Measurements from ENCODE around the gene MAP3K9.
A peak's percentile ranks its signal among the peaks of the same experiment; 100 is the strongest.

Gene MAP3K9

DNA sequence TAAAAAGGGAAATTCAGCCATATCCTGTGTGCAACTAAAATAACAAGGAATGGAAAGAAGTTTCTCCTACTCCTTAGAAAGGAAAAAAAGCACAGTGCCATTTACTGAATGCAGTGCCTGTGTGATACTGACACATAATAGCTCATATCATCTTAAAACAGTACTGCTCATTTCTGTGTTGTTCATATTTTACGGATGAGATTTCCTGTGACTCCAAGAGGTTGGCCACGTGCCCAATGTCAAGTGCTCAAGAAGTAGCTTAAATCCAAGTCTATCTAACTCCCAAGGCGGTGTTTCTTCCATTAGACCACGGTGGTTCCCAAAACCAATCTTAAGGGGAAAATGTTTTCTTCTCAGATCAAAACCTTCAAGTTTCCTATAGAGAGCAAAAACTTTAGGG lies 20.0 kb downstream of the MAP3K9 start:
- TF ChIP-seq, protein P1, sequence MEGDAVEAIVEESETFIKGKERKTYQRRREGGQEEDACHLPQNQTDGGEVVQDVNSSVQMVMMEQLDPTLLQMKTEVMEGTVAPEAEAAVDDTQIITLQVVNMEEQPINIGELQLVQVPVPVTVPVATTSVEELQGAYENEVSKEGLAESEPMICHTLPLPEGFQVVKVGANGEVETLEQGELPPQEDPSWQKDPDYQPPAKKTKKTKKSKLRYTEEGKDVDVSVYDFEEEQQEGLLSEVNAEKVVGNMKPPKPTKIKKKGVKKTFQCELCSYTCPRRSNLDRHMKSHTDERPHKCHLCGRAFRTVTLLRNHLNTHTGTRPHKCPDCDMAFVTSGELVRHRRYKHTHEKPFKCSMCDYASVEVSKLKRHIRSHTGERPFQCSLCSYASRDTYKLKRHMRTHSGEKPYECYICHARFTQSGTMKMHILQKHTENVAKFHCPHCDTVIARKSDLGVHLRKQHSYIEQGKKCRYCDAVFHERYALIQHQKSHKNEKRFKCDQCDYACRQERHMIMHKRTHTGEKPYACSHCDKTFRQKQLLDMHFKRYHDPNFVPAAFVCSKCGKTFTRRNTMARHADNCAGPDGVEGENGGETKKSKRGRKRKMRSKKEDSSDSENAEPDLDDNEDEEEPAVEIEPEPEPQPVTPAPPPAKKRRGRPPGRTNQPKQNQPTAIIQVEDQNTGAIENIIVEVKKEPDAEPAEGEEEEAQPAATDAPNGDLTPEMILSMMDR (conservative IDR thresholded peaks at IDR 0.05; ENCODE audit: low read depth, low read length), result no peak
- H3K4me3 ChIP-seq (ENCODE audit: low read depth, low read length), result no peak overlapping the region
- DNase-seq (ENCODE audit: low read depth), result peak; percentile 80

DNA sequence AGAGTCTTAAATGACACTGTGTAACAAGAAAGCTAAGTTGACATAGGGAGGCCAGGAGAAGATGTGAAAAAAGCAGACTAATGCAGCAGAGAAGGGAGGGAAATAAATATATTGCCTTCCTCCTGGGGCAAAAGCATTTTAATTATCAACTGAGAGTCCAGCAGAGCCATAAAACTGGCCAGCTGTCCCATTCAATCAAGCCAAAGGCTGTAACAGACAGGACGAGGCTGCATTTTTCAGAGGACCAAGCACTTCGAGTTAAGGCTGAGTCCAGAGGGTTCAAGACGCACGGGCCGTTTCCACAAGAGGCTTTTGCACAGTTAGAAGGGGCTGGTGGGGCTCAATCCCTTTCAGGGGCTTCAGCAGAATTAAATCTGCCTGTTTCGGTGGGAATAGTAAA lies 20.4 kb downstream of the MAP3K9 start:
- TF ChIP-seq, protein P1 (conservative IDR thresholded peaks at IDR 0.05; ENCODE audit: low read depth, low read length), result no peak
- DNase-seq (ENCODE audit: low read depth), result no peak
- no peak overlapping the region for H3K4me3 ChIP-seq (ENCODE audit: low read depth, low read length)

DNA sequence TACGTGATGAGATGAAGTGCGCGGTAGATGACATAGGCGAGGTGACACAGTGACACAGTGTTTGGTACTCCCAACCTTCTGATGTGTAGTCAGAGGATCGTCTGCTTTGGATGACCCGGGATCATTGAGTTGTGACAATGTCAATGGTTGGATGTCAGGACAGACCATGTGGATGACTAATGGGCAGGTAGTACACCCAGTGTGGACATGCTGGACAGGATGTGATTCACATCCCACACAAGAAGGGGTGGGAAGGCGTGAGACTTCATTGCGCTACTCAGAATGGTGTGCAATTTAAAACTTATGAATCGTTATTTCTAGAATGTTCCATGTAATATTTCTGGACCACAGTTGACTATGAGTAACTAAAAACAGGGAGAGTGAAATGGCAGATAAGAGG lies 23.8 kb downstream of the MAP3K9 start:
- peak; percentile 24 for DNase-seq (ENCODE audit: low read depth)
- TF ChIP-seq, protein P1 (conservative IDR thresholded peaks at IDR 0.05; ENCODE audit: low read depth, low read length), result no peak

DNA sequence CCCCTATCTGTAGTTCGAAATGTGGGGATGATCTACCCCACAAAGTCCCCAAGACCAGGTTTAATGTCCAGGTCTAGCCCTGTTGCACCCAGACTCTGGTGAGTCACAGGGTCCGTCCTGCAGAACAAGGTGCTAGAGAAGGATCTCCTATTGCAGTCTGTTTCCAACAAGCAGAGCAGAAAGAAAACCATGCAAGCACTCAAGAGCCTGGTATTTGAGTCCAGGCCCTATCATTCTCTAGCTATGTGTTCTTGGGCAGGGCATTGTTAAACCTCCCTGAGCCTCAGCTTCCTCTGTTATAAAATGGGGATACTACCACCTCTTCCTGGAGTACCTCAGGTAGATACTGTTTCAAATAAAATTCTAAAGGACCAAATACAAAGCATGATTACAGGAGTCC lies 24.4 kb downstream of the MAP3K9 start:
- TF ChIP-seq, protein P1 (conservative IDR thresholded peaks at IDR 0.05; ENCODE audit: low read depth, low read length), result no peak
- no peak overlapping the region for H3K4me3 ChIP-seq (ENCODE audit: low read depth, low read length)
- no peak for DNase-seq (ENCODE audit: low read depth)

More for the DNA sequence above, 23.8 kb downstream of the MAP3K9 start:
- no peak overlapping the region for H3K4me3 ChIP-seq (ENCODE audit: low read depth, low read length)

DNA sequence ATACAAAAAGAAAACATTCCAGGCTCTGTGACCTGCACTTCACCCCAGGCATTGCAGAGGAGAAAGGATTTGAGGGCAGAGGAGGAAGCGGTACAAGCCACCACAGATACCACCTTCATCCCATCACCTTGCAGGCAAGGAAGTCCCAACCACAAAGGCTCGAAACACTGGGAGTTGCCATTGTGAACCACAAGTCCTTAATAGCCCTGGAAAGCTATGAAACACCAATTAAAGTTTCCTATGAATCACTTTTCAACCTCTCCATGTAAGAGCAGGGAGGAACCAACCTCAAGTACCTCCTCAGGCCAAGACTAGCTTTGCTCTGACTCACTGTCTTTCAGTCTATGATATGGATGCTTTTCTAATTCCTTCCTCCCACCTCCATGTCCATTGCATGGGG lies 27.0 kb downstream of the MAP3K9 start:
- DNase-seq (ENCODE audit: low read depth), result peak; percentile 67
- TF ChIP-seq, protein P1 (conservative IDR thresholded peaks at IDR 0.05; ENCODE audit: low read depth, low read length), result no peak
- no peak overlapping the region for H3K4me3 ChIP-seq (ENCODE audit: low read depth, low read length)

DNA sequence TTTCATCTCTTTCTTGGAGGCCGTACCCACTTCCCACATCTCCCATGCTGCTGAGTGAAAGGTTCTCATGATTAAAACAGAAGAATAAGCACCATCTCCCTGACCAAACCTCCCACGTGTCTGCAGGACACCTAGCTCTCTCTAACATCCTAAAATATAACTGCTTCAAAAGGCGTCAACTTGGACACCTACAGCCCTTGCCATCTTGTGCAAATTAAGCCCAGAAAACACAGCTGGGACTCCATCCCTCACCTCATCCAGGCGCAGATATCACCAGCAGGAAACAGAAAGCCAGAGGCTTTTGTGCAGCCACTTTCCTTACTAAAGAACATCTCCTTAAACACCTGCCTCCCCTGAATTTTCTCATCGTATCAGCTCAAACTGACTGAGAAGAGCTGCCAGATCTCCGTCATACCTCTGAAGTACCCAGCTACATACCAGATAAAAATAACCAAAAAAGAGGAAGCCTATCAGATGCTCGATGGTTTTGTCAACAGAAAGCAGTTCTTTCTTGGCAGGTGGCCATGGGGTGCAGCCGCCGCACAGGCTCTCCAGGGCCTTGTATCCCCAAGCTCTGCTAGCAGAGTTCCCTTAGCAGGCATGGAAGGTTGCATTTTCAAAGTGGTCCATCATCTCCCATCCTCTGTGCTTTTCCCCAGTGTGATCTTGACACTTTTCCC lies 28.8 kb downstream of the MAP3K9 start:
- TF ChIP-seq, protein P1 (conservative IDR thresholded peaks at IDR 0.05; ENCODE audit: low read depth, low read length), result no peak
- H3K4me3 ChIP-seq (ENCODE audit: low read depth, low read length), result no peak overlapping the region
- DNase-seq (ENCODE audit: low read depth), result no peak

DNA sequence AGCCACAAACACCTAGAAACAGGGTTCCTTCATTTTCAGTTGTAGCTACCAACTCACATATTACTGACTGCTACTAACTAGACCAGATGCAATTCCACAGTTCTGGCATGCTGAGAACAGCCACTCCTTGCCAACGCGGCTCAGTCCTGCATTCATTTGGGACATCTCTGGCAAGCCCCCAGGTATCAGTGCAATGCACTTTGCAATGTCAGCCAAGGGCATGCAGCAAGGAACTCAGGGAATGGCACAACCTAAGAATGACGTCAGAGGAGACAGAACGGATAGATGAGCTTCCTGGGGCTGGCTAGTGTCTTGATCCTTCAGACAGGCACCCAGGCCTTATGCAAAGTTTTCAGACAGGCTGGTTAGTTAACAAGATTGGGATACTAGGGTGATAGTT lies 29.6 kb downstream of the MAP3K9 start:
- DNase-seq (ENCODE audit: low read depth), result no peak
- TF ChIP-seq, protein P1 (conservative IDR thresholded peaks at IDR 0.05; ENCODE audit: low read depth, low read length), result no peak
- H3K4me3 ChIP-seq (ENCODE audit: low read depth, low read length), result no peak overlapping the region

Measured in choroid plexus epithelial cell (primary cell).